Measurements from ENCODE around the gene RPP25.

RPP25 gene, protein sequence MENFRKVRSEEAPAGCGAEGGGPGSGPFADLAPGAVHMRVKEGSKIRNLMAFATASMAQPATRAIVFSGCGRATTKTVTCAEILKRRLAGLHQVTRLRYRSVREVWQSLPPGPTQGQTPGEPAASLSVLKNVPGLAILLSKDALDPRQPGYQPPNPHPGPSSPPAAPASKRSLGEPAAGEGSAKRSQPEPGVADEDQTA

GRCh38 chr15:74956648-74957475 lies at the start of gene RPP25:
Gene RPP25 (minus strand): TSS chr15:74956772. CDS start chr15:74956583, 189 bp downstream.
- Histone ChIP-seq H3K4me3 (peak within 1 kb of the TSS; percentile 39 to 64 (median 58)), H3K27ac (peak within 1 kb of the TSS; percentile 26 to 84 (median 65))

DNA sequence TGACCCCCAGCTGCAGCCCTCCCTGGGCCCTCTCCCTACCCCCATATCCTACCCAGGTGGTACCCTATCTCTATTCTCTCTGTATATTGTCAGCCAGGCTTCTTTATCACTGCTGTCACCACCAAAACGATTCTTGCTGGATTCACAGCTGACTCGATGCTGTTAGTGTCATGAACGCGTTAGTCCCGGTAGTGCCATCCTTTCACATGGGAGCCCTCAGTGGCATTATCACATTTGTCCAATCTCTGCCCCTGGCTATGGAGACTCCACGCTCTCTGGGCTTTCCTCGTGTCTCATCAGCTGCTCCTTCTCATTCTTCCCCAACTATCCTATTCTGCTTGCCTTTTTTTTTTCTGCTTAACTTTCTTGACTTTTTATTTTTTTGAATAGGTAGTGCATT lies 45.8 kb upstream of the RPP25 start:
- Histone ChIP-seq H3K27ac (no peak overlapping the region), H3K4me3 (no peak overlapping the region)

DNA sequence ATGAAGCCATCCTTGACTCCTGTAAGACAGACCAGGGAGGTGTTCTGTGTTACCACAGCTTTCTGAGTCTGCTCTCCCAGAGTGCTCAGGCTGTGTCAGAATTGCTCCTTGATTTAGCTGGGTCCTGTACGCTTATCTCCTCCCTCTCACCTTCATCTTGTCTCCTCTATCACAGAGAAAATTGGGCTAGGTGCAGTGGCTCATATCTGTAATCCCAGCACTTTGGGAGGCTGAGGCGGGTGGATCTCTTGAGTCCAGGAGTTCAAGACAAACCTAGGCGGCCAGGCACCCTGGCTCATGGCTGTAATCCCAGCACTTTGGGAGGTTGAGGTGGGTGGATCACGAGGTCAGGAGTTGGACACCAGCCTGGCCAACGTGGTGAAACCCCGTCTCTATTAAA lies 44.7 kb upstream of the RPP25 start:
- no peak overlapping the region for H3K4me3 ChIP-seq
- H3K27ac ChIP-seq = no peak overlapping the region

- Histone ChIP-seq H3K27ac (no peak overlapping the region), H3K4me3 (no peak overlapping the region)
Observed at GRCh38 chr15:74997543-74997942, 41.0 kb upstream of the RPP25 start.

GRCh38 chr15:74997141-74997540 lies 40.6 kb upstream of the RPP25 start:
- Histone ChIP-seq H3K27ac (no peak overlapping the region), H3K4me3 (no peak overlapping the region)

- H3K27ac ChIP-seq = peak overlapping the region in 4 of 21 experiments; percentile 38 to 58 (median 45)
- peak overlapping the region; percentile 43 to 70 (median 52) for H3K4me3 ChIP-seq
Observed at GRCh38 chr15:74995779-74996765, 39.5 kb upstream of the RPP25 start.

DNA sequence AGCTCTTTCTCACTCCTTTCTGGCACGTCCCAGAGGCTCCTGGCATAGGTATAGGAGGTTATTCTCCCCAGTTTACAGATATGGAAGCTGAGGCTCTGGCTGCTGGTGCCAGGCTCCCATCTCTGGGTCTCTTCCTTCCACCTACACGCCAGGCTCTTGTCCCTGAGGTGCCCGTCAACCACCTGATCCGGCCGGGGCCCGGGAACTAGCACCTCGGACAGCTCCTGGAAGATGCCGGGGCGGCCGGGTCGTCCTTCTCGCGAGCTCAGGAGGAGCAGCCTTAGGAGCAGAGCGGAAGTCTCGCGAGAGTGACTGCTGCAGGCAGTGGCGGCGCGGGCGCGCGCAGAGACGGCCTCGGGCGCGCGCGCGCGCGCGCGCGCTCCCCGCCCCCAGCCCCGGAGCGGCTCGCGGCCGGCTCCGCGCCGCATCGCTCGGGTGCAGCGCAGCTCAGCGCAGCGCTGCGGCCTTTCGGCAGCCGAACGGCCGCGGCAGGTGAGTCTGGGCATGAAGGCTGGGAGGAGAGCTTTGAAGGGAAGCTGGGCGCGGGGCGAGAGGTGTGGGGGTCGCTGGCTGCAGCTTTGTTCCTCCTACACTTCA lies 38.7 kb upstream of the RPP25 start, which contains the start of gene SCAMP5:
TSS of gene SCAMP5 (plus strand) at position 382 of the 597 bp plus-strand sequence. CDS start 16,277 bp downstream, outside the sequence.
- Histone ChIP-seq H3K27ac (peak within 1 kb of the TSS in 4 of 21 experiments; percentile 38 to 58 (median 45)), H3K4me3 (peak within 1 kb of the TSS; percentile 43 to 70 (median 52))

GRCh38 chr15:74994685-74995084 lies 38.1 kb upstream of the RPP25 start:
- Histone ChIP-seq H3K4me3 (peak overlapping the region in 2 of 7 experiments; percentile 43 to 59), H3K27ac (no peak overlapping the region)

DNA sequence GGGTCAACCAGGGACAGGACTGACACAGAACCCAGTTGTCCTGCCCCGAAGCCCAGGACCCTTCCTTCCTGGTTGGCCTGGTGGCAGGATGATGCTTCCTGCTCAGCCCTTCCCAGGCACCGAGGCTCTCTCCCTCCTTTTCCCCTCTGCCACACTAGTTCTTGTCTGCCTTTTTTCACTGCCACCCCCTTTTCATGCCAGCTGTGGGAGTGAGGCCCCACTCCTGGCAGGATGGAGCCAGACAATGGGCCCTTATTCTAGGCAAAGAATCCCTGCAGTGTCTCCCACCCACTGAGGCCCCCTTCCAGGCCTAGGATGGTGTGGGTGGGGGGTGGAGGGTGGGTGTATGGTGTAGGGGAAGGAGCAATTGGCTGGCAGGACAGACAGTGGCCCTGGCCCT lies 37.7 kb upstream of the RPP25 start:
- Histone ChIP-seq H3K27ac (no peak overlapping the region), H3K4me3 (no peak overlapping the region)

GRCh38 chr15:74992619-74993018 lies 36.0 kb upstream of the RPP25 start:
- no peak overlapping the region for H3K27ac ChIP-seq
- no peak overlapping the region for H3K4me3 ChIP-seq

DNA sequence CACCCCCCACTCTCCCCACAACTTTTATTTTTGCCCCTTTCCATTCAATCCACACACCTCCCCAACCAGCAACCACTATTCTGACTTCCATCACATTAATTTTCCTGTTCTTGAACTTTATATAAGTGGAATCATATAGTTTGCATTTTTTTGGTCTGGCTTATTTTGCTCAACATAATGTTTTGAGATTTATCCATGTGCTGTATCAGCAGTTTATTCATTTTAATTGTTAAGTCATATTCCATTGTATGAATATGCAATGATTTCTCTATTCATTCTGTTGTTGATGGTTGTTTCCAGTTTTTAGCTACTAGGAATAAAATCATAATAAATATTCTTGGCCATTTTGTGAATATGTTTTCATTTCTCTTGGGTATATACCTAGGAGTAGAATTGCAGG lies 33.0 kb upstream of the RPP25 start:
- no peak overlapping the region for H3K27ac ChIP-seq
- no peak overlapping the region for H3K4me3 ChIP-seq

GRCh38 chr15:74988007-74988800 lies 31.6 kb upstream of the RPP25 start:
- H3K27ac ChIP-seq = no peak overlapping the region
- no peak overlapping the region for H3K4me3 ChIP-seq

GRCh38 chr15:74983725-74984231 lies 27.2 kb upstream of the RPP25 start:
- H3K27ac ChIP-seq = no peak overlapping the region
- H3K4me3 ChIP-seq = no peak overlapping the region

DNA sequence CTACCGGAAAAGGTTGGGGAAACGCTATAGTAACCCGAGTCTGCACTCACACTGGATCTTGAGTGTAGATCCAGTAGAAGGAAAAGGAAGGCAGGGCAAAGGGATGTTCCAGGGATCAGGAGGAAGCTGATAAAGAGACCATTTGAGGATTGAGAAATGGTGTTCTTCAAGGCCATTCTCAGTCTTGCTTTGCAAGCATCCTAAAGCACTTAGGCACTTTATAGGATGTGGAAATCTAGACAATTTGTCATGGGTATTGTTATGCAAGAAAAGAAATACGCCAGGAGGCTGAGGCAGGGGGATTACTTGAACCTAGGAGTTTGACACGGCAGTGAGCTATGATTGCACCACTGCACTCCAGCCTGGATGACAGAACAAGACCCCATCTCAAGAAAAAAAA lies 25.6 kb upstream of the RPP25 start:
- Histone ChIP-seq H3K4me3 (no peak overlapping the region), H3K27ac (no peak overlapping the region)

- no peak overlapping the region for H3K27ac ChIP-seq
Observed at GRCh38 chr15:74978503-74978902, 21.9 kb upstream of the RPP25 start.

DNA sequence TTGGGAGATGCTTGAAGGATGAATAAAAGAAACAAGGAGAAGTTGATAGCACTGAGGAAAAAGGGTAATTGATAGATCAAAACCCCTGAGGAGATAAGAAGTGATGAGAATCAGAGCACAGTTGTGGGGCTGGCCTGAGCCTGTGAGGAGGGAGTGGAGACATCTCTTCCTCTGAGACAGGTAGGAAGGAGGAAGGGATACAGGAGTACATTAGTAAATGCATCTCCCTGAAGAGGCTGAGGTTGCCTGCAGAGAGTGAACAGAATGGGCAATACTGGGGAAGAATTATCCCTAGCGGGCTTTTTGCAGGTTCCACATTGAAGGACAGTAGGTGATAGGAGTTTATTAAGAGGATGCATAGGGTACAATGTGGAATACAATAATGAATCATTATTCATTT lies 21.5 kb upstream of the RPP25 start:
- H3K4me3 ChIP-seq = no peak overlapping the region
- no peak overlapping the region for H3K27ac ChIP-seq

More at GRCh38 chr15:74978503-74978902, 21.9 kb upstream of the RPP25 start:
- no peak overlapping the region for H3K4me3 ChIP-seq

DNA sequence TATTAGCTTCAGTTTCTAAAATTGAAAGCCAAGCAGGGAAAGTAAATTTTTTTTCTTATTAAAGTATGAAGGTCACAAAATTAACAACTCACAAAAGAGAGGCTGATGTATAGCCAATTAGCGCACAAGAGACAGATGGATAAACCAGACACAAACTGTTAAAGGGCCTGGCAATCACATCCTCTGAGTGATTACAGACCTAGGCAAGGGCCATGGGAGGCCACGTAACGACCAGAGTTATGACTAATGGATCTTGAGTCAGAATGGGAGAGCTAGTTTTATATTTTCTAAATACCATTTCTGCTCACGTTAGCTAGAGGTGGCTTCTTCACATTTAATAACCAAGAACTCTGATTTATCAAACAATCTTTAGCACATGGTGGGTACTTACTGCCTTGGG lies 21.0 kb upstream of the RPP25 start:
- Histone ChIP-seq H3K27ac (no peak overlapping the region), H3K4me3 (no peak overlapping the region)

- no peak overlapping the region for H3K4me3 ChIP-seq
Observed at GRCh38 chr15:74976159-74976558, 19.6 kb upstream of the RPP25 start.

More at GRCh38 chr15:74976159-74976558, 19.6 kb upstream of the RPP25 start:
- no peak overlapping the region for H3K27ac ChIP-seq
